Stomach (tissue), 9 donors: ENCODE results near the gene ZNF785. TPM values are rescaled to one million over a fixed set of nuclear protein-coding genes. Genes with fewer than 3 reads are reported as not detected.

Experiments
- DNase-seq, 2 donors: peaks; one replicate each; pipeline versions ENCODE4 v3.0.0 to v3.0.0-alpha.2; 2013 to 2019
- H3K27ac ChIP-seq, 5 donors: fragments of 200-600 bp in 4 of 5; sonication (generic) in 4 of 5; one replicate each; pipeline ENCODE4 v1.5.1; 2013 to 2019; ENCODE audit warnings: mild to moderate bottlenecking in 1 of 5, moderate library complexity in 1 of 5
- H3K27me3 ChIP-seq, 3 donors: fragments of 200-600 bp; sonication (generic); one replicate each; pipeline ENCODE4 v1.5.1; 2017 to 2019; ENCODE audit warnings: mixed run types in 1 of 3
- H3K36me3 ChIP-seq, 4 donors: fragments of 200-600 bp; sonication (generic); 1 replicate in 3 of 4; 2 replicates in 1 of 4; pipeline ENCODE4 v1.5.1; 2016 to 2019
- H3K4me1 ChIP-seq, 4 donors: fragments of 200-600 bp; sonication (generic); one replicate each; pipeline ENCODE4 v1.5.1; 2016 to 2019
- H3K4me3 ChIP-seq, 4 donors: fragments of 200-600 bp; sonication (generic) in 3 of 4; one replicate each; pipeline ENCODE4 v1.5.1; 2016 to 2019; ENCODE audit warnings: mild to moderate bottlenecking in 1 of 4
- H3K9me3 ChIP-seq, 4 donors: fragments of 200-600 bp; sonication (generic); one replicate each; pipeline ENCODE4 v1.5.1; 2016 to 2019
- EP300 ChIP-seq: sonication (generic); formaldehyde crosslinking; IDR thresholded peaks from one replicate; pipeline ENCODE4 v1.6.1; 2017; ENCODE audit warnings: antibody characterized with exemption
- POLR2A ChIP-seq, 4 donors: fragments of 450-650 bp; IDR thresholded peaks; one replicate each; pipeline ENCODE4 v1.6.1; 2016; ENCODE audit warnings: antibody characterized with exemption in 4 of 4, control low read depth in 2 of 4, mild to moderate bottlenecking in 1 of 4, moderate library complexity in 1 of 4
- POLR2AphosphoS5 ChIP-seq, 3 donors: sonication (generic); formaldehyde crosslinking; IDR thresholded peaks; one replicate each; pipeline ENCODE4 v1.6.1; 2016; ENCODE audit warnings: antibody characterized with exemption in 3 of 3
- WGBS, 5 donors: extraction: QIAGEN DNeasy Blood & Tissue Kit in 3 of 5; methylation state at CpG; one replicate each; pipeline versions ENCODE4 v1.1.5 to v1.1.7; 2013 to 2018; 5-methylcytosine and 5-hydroxymethylcytosine counted together
- intact Hi-C: fragments of 100-400 bp; cut with DNase I; formaldehyde crosslinking; loops from one replicate; pipeline ENCODE4 v1.15.1; 2023; ENCODE audit warnings: low total_unique reads
- polyA plus RNA-seq, 3 donors: library from polyadenylated mRNA; stranded (reverse); fragments of 200-250 nt; gene quantifications; one replicate each; pipeline ENCODE4 v1.2.3, GENCODE V29; 2013
- total RNA-seq, 5 donors: library from RNA; depleted of rRNA; stranded (reverse); fragments of >200 nt; gene quantifications; one replicate each; pipeline versions ENCODE4 v1.1.0 to v1.2.3, GENCODE V29; 2014 to 2016
- TF ChIP-seq, protein P1 (sequence below), 7 experiments: fragments of 450-650 bp in 4 of 7; fragments of 200-600 bp in 3 of 7; sonication (generic) in 3 of 7; IDR thresholded peaks; one replicate each; pipeline ENCODE4 v1.5.1; 2016 to 2019; ENCODE audit warnings: antibody characterized with exemption in 7 of 7, control low read depth in 2 of 7, mild to moderate bottlenecking in 1 of 7
- donor health status: healthy with polysubstance abuse.
- donor health status: Bipolar disorder and iron deficiency.
- donor health status: healthy.

Gene ZNF785
- total and polyA plus RNA-seq, 8 donors = 3.8 to 49.0 (median 8.4) TPM

DNA sequence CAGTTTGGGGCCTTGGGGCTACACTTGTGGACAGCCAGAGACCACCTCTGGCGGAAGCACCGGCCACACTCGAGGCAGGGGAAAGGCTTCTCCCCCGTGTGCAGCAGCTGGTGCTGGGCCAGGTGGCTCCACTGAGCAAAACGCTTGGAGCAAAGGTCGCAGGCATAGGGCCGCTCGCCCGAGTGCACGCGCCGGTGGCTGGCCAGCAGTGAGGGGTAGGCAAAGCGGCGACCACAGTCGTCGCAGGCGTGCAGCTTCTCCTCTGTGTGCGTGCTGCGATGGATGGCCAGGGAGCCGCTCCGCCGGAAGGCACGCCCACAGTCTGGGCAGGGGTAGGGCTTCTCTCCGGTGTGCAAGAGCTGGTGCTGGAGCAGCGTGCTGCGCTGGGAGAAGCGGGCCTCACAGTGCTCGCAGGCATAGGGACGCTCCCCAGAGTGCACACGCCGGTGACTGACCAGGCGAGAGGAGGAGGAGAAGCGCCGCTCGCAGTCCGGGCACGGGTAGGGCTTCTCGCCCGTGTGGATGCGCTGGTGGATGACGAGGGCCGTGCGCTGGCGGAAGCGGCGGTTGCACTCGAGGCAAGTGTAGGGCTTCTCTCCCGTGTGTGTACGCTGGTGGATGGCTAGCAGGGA lies 18.9 kb upstream of the ZNF785 start:
- Histone ChIP-seq H3K9me3 (no peaks in the 10 kb centered on the region), H3K4me3 (no peak overlapping the region), H3K27me3 (no peaks in the 10 kb centered on the region), H3K4me1 (peaks cover 0 to 33% (median 13%) of the 10 kb centered on the region in 4 donors), H3K27ac (no peak overlapping the region), H3K36me3 (peaks cover 32 to 63% (median 62%) of the 10 kb centered on the region in 4 donors)
- WGBS, 5 donors = 86 to 94% (median 92%) methylated on average over 48 to 49 of the region's 49 CpGs
- intact Hi-C loops = no loop called here
- TF ChIP-seq POLR2A (IDR thresholded peaks at IDR 0.05) = no peak
- TF ChIP-seq, protein P1, sequence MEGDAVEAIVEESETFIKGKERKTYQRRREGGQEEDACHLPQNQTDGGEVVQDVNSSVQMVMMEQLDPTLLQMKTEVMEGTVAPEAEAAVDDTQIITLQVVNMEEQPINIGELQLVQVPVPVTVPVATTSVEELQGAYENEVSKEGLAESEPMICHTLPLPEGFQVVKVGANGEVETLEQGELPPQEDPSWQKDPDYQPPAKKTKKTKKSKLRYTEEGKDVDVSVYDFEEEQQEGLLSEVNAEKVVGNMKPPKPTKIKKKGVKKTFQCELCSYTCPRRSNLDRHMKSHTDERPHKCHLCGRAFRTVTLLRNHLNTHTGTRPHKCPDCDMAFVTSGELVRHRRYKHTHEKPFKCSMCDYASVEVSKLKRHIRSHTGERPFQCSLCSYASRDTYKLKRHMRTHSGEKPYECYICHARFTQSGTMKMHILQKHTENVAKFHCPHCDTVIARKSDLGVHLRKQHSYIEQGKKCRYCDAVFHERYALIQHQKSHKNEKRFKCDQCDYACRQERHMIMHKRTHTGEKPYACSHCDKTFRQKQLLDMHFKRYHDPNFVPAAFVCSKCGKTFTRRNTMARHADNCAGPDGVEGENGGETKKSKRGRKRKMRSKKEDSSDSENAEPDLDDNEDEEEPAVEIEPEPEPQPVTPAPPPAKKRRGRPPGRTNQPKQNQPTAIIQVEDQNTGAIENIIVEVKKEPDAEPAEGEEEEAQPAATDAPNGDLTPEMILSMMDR (IDR thresholded peaks at IDR 0.05) = no peak
- no peak for TF ChIP-seq POLR2AphosphoS5 (IDR thresholded peaks at IDR 0.05)
- TF ChIP-seq EP300 = no peak
- DNase-seq = no peak

DNA sequence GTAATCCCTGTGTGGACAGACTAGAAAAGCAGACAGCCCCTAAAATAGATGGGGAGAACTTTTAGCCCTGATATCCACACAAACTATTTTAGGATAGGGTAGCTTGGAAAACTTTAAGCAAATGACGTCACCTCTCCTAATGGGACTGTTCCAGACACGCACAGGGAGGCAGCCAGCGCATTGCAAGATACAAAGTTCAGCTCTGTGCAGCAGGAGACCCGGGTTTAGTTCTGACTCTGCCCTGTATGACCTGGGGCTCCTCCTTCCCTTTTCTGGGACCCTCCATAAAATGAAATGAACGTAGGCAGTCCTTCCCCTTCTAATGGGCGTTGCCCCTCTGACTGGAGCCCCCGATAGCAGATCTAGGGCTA lies 18.4 kb upstream of the ZNF785 start:
- H3K36me3 ChIP-seq = peaks cover 32 to 63% (median 62%) of the 10 kb centered on the region in 4 donors
- 86 to 96% (median 91%) methylated on average over 7 of the region's 7 CpGs for WGBS, 5 donors
- H3K27me3 ChIP-seq = no peaks in the 10 kb centered on the region
- H3K4me3 ChIP-seq = no peak overlapping the region
- H3K4me1 ChIP-seq = peaks cover 0 to 27% (median 8%) of the 10 kb centered on the region in 4 donors
- no peak overlapping the region for H3K27ac ChIP-seq
- TF ChIP-seq POLR2AphosphoS5 (IDR thresholded peaks at IDR 0.05) (no peak), EP300 (no peak), POLR2A (IDR thresholded peaks at IDR 0.05) (no peak)
- TF ChIP-seq, protein P1 (IDR thresholded peaks at IDR 0.05) = no peak
- intact Hi-C loops = no loop called here
- H3K9me3 ChIP-seq = no peaks in the 10 kb centered on the region
- DNase-seq = no peak

DNA sequence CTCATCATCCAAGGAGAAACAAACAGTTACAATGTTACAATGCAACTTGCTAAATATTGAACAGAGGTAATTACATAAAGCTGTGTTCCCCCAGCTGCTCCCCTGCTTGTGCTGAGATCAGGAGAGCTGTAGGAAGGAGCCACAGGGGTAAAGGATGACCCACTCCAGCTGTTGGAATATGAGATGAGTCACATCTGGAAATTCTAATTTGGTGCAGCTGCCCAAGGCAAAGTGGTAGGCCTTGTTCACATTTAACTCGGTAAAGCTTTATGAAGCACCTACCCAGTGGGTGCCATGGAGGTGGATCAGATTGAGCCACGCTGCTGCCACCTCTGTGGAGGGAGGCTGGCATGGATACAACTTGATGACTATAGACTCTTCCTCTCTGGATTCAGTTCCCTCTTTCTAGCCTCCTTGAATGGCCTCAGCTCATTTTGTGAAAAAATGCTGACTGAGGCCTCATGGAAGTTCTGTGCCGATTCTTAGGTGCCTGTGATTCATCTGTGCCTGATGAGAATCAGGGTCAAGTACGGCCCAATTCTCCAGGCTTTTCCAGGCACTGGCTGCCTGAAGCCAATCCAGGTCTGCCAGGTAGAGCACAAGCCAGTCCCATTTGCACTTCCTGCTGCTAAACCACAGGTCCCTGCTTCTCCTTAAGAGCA lies 17.2 kb upstream of the ZNF785 start:
- Histone ChIP-seq H3K36me3 (peaks cover 30 to 59% (median 58%) of the 10 kb centered on the region in 4 donors), H3K27me3 (no peaks in the 10 kb centered on the region), H3K27ac (peak overlapping the region in 2 of 5 donors; percentile 20 to 37), H3K4me1 (peaks cover 0 to 16% (median 3%) of the 10 kb centered on the region in 4 donors), H3K4me3 (no peak overlapping the region), H3K9me3 (no peaks in the 10 kb centered on the region)
- no peak for TF ChIP-seq POLR2AphosphoS5 (IDR thresholded peaks at IDR 0.05)
- TF ChIP-seq POLR2A (IDR thresholded peaks at IDR 0.05) = no peak
- TF ChIP-seq, protein P1 (IDR thresholded peaks at IDR 0.05) = no peak
- no peak for TF ChIP-seq EP300
- DNase-seq = peak in 1 of 2 donors; percentile 22
- WGBS, 5 donors = 58 to 83% (median 68%) methylated on average over 4 of the region's 4 CpGs
- intact Hi-C loops = no loop called here

DNA sequence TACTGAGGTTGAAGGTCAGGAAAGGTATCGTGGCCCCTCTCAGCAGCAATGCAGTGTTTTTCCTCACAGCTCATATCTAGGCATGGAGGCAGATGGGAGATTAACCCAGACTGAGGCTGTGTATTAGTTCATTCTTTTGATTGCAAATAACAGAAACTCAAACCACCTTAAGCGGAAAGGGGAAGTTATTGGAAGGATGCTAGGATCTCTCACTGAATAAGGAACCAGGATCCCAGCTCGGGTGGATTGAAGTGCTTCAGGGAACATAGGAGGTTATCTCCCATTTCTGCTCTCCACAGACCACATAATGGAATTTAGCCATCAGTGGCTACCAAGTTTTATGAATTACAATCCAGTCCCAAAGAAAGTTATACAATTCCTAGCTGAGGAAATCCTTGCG lies 16.5 kb upstream of the ZNF785 start:
- Histone ChIP-seq H3K4me3 (no peak overlapping the region), H3K4me1 (peaks cover 0 to 10% (median 0%) of the 10 kb centered on the region in 4 donors), H3K27ac (peak overlapping the region in 1 of 5 donors; percentile 37), H3K27me3 (no peaks in the 10 kb centered on the region), H3K36me3 (peaks cover 24 to 51% (median 50%) of the 10 kb centered on the region in 4 donors), H3K9me3 (no peaks in the 10 kb centered on the region)
- intact Hi-C loops = no loop called here
- DNase-seq = no peak
- WGBS, 5 donors = 76 to 83% (median 78%) methylated on average over 4 of the region's 4 CpGs
- TF ChIP-seq, protein P1 (IDR thresholded peaks at IDR 0.05) = no peak
- TF ChIP-seq POLR2A (IDR thresholded peaks at IDR 0.05) = no peak
- TF ChIP-seq EP300 = no peak
- TF ChIP-seq POLR2AphosphoS5 (IDR thresholded peaks at IDR 0.05) = no peak
